MM.1S (cell line): ENCODE measurements around the gene PRRT1.

Experiments
- DNase-seq: peaks from one replicate; pipeline ENCODE4 v3.0.0-alpha.2; 2015
- H2AFZ ChIP-seq: fragments of 300-600 bp; sonication (generic); 2 replicates; pipeline ENCODE4 v1.6.0; 2016; ENCODE audit warnings: antibody characterized with exemption, low read length
- H3F3A ChIP-seq: fragments of 300-600 bp; sonication (generic); 2 replicates; pipeline ENCODE4 v1.6.1; 2016; ENCODE audit warnings: mild to moderate bottlenecking, antibody characterized with exemption, low read length, moderate library complexity, mixed read lengths; ENCODE audit not compliant: insufficient read depth
- H3K27ac ChIP-seq: fragments of 300-600 bp; sonication (generic); 2 replicates; pipeline ENCODE4 v1.5.1; 2016; ENCODE audit warnings: mild to moderate bottlenecking, low read length
- H3K27me3 ChIP-seq: fragments of 300-600 bp; sonication (generic); replicated peaks from 2 replicates; pipeline ENCODE4 v1.6.0; 2016; ENCODE audit warnings: low read length; ENCODE audit not compliant: insufficient read depth
- H3K36me3 ChIP-seq: fragments of 300-600 bp; sonication (generic); replicated peaks from 2 replicates; pipeline ENCODE4 v1.6.1; 2016; ENCODE audit warnings: mild to moderate bottlenecking, low read length, mixed read lengths; ENCODE audit not compliant: insufficient read depth
- H3K4me1 ChIP-seq: fragments of 300-600 bp; sonication (generic); 2 replicates; pipeline ENCODE4 v1.6.1; 2016; ENCODE audit warnings: low read length, mixed read lengths
- H3K4me2 ChIP-seq: fragments of 300-600 bp; sonication (generic); 2 replicates; pipeline ENCODE4 v1.6.0; 2016; ENCODE audit warnings: low read depth, low read length
- H3K4me3 ChIP-seq: fragments of 300-600 bp; sonication (generic); 2 replicates; pipeline ENCODE4 v1.5.1; 2016; ENCODE audit warnings: low read length, mixed read lengths
- H3K79me2 ChIP-seq: fragments of 300-600 bp; sonication (generic); 2 replicates; pipeline ENCODE4 v1.6.1; 2016; ENCODE audit warnings: mixed run types, low read length, mixed read lengths
- H3K9ac ChIP-seq: fragments of 300-600 bp; sonication (generic); 2 replicates; pipeline ENCODE4 v1.6.1; 2016; ENCODE audit warnings: low read length, mixed read lengths
- H3K9me2 ChIP-seq: fragments of 300-600 bp; sonication (generic); replicated peaks from 2 replicates; pipeline ENCODE4 v1.6.1; 2016; ENCODE audit warnings: mild to moderate bottlenecking, low read length, mixed read lengths; ENCODE audit not compliant: insufficient read depth
- H3K9me3 ChIP-seq: fragments of 300-600 bp; sonication (generic); replicated peaks from 2 replicates; pipeline ENCODE4 v1.6.1; 2016; ENCODE audit warnings: mild to moderate bottlenecking, low read length, mixed read lengths; ENCODE audit not compliant: insufficient read depth
- H4K20me1 ChIP-seq: fragments of 300-600 bp; sonication (generic); 2 replicates; pipeline ENCODE4 v1.6.1; 2016; ENCODE audit warnings: mild to moderate bottlenecking, low read length, moderate library complexity, mixed read lengths; ENCODE audit not compliant: insufficient read depth
- EZH2 ChIP-seq: fragments of 300-600 bp; sonication (generic); optimal IDR thresholded peaks from 2 replicates; pipeline ENCODE3; 2017; ENCODE audit warnings: low read depth, mild to moderate bottlenecking, antibody characterized with exemption, low read length, mixed read lengths
- EZH2phosphoT487 ChIP-seq: fragments of 300-600 bp; sonication (generic); IDR thresholded peaks from 2 replicates; pipeline ENCODE4 v1.6.1; 2018; ENCODE audit warnings: antibody characterized with exemption, low read length
- TF ChIP-seq, protein P1 (sequence below): fragments of 300-600 bp; sonication (generic); IDR thresholded peaks from 2 replicates; pipeline ENCODE4 v1.5.1; 2016; ENCODE audit warnings: antibody characterized with exemption, low read length, mixed read lengths

The PRRT1 gene

GRCh38 chr6:32182555-32182981 is 30.8 kb upstream of the PRRT1 start:
- Histone ChIP-seq H3K9ac (no peak overlapping the region), H3K27me3 (no peaks in the 10 kb centered on the region), H3K4me2 (no peak overlapping the region), H3K9me2 (no peaks in the 10 kb centered on the region), H2AFZ (no peak overlapping the region), H3K79me2 (peaks cover 8% of the 10 kb centered on the region), H3F3A (peaks cover 5% of the 10 kb centered on the region), H3K4me3 (no peak overlapping the region), H3K4me1 (peaks cover 5% of the 10 kb centered on the region), H3K27ac (no peak overlapping the region), H3K9me3 (no peaks in the 10 kb centered on the region), H4K20me1 (no peaks in the 10 kb centered on the region), H3K36me3 (no peaks in the 10 kb centered on the region)
- TF ChIP-seq, protein P1, sequence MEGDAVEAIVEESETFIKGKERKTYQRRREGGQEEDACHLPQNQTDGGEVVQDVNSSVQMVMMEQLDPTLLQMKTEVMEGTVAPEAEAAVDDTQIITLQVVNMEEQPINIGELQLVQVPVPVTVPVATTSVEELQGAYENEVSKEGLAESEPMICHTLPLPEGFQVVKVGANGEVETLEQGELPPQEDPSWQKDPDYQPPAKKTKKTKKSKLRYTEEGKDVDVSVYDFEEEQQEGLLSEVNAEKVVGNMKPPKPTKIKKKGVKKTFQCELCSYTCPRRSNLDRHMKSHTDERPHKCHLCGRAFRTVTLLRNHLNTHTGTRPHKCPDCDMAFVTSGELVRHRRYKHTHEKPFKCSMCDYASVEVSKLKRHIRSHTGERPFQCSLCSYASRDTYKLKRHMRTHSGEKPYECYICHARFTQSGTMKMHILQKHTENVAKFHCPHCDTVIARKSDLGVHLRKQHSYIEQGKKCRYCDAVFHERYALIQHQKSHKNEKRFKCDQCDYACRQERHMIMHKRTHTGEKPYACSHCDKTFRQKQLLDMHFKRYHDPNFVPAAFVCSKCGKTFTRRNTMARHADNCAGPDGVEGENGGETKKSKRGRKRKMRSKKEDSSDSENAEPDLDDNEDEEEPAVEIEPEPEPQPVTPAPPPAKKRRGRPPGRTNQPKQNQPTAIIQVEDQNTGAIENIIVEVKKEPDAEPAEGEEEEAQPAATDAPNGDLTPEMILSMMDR = no peak
- TF ChIP-seq EZH2phosphoT487 = no peak
- no peak for TF ChIP-seq EZH2
- DNase-seq = no peak

DNA sequence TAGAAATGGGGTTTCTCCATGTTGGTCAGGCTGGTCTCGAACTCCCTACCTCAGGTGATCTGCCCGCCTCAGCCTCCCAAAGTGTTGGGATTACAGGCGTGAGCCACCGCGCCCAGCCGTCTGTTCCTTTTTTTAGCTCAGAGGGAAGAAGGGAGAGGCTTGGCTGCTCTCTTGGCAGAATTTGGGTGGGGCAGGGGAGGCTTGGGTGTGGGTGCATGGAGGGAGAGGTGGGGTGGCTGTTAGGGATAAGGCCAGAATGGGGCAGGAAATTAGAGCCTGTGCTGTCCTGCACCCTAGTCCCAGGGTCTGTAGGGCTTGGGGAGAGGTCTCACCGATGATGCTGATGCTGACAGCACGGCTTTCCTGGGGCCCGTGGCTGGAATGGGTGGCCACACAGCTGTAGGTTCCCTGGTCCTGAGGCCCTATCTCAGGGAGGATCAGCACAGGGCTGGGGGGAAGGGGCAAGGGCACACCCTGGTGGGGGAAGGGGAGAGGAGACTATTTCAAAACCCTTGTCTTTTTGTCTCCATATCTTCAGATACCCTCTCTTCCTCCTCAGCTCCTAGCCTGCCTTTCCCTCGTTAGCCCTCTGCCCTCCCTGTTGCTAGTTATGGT is 30.3 kb upstream of the PRRT1 start:
- no peaks in the 10 kb centered on the region for H3K27me3 ChIP-seq
- H3K4me2 ChIP-seq = no peak overlapping the region
- no peaks in the 10 kb centered on the region for H3K9me3 ChIP-seq
- H3K9me2 ChIP-seq = no peaks in the 10 kb centered on the region
- TF ChIP-seq EZH2phosphoT487 (no peak), EZH2 (no peak)
- TF ChIP-seq, protein P1 = no peak
- no peak overlapping the region for H2AFZ ChIP-seq
- H3K4me3 ChIP-seq = no peak overlapping the region
- peaks cover 10% of the 10 kb centered on the region for H3F3A ChIP-seq
- peaks cover 8% of the 10 kb centered on the region for H3K79me2 ChIP-seq
- H3K9ac ChIP-seq = no peak overlapping the region
- H3K36me3 ChIP-seq = no peaks in the 10 kb centered on the region
- H4K20me1 ChIP-seq = no peaks in the 10 kb centered on the region
- peaks cover 7% of the 10 kb centered on the region for H3K4me1 ChIP-seq
- no peak for DNase-seq
- no peak overlapping the region for H3K27ac ChIP-seq

DNA sequence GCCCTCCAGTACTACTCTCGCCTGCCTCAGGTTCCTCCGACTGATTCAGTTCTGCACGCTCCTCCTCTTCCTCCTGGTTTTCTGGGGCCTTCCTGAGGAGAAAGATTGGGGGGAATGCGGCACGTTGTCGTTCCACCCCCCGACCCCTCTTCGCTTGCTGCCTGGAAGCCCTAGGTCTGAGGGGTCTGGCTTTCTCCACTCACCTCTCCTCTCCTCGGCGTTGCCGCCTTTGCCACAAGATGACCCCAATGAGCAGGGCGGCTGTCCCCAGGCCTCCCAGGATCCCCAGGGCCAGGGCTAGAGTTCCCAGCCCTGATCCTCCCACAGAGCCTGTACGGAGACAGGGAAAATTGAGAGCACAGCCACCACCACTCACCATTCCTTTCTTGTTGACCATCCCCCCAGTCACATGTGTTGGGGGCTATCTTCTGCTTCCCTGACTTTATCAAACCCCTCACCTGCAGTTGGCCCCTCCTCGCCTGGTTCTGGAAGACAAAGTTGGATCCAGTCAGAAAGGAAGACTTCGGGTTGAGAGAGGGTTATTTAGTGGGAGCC is 29.5 kb upstream of the PRRT1 start:
- no peaks in the 10 kb centered on the region for H3K9me3 ChIP-seq
- no peaks in the 10 kb centered on the region for H3K9me2 ChIP-seq
- H2AFZ ChIP-seq = no peak overlapping the region
- peaks cover 18% of the 10 kb centered on the region for H3F3A ChIP-seq
- H3K79me2 ChIP-seq = peaks cover 8% of the 10 kb centered on the region
- no peak overlapping the region for H3K9ac ChIP-seq
- H4K20me1 ChIP-seq = no peaks in the 10 kb centered on the region
- no peak overlapping the region for H3K27ac ChIP-seq
- TF ChIP-seq EZH2 (no peak), EZH2phosphoT487 (no peak)
- TF ChIP-seq, protein P1 = no peak
- no peak overlapping the region for H3K4me3 ChIP-seq
- no peaks in the 10 kb centered on the region for H3K27me3 ChIP-seq
- no peak overlapping the region for H3K4me2 ChIP-seq
- H3K4me1 ChIP-seq = peaks cover 15% of the 10 kb centered on the region
- H3K36me3 ChIP-seq = no peaks in the 10 kb centered on the region
- no peak for DNase-seq
